ENCODE data around the gene HLA-B.

DNA sequence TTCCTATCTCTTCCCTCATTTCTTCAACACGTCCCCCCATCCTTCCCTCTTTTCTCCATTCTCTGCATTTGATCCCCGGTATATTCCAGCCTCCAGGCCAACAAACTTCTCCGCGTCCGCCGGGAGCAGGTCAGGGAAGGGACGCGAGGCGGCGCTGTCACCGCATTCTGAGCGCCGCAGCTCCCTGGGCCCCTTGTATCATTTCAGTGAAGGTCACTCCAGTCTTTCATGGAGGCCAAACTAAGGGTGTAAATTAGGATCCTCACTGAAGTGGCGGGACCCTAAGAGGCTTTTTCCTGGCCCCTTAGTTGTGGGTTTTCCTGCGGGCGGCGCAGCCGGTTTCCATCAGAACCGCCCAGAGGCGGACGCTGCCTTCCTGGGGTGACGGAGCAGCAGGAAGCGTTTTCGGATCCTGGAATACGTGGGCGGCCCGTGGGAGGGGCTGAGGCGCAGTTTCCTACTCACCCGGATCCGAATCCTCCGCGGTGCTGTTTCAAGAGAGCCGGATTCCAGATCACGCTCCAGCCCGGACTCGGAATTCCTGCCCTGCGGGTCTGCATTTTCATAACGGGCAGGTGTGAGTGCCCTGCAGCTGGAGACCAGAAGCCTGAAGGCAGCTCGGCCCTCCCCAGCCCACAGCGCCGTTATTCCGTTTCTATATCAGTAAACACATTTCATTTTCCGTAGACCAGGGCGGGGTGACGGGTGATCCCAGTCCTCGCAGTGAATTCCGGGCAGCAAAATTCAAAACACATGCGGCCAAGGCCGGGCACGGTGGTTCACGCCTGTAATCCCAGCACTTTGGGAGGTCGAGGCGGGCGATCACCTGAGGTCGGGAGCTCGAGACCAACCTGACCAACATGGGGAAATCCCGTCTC, 42.8 kb upstream of the HLA-B start:
- TF ChIP-seq, protein P1, sequence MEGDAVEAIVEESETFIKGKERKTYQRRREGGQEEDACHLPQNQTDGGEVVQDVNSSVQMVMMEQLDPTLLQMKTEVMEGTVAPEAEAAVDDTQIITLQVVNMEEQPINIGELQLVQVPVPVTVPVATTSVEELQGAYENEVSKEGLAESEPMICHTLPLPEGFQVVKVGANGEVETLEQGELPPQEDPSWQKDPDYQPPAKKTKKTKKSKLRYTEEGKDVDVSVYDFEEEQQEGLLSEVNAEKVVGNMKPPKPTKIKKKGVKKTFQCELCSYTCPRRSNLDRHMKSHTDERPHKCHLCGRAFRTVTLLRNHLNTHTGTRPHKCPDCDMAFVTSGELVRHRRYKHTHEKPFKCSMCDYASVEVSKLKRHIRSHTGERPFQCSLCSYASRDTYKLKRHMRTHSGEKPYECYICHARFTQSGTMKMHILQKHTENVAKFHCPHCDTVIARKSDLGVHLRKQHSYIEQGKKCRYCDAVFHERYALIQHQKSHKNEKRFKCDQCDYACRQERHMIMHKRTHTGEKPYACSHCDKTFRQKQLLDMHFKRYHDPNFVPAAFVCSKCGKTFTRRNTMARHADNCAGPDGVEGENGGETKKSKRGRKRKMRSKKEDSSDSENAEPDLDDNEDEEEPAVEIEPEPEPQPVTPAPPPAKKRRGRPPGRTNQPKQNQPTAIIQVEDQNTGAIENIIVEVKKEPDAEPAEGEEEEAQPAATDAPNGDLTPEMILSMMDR (IDR thresholded peaks at IDR 0.05): peak; percentile 73
- TF ChIP-seq, protein P2, sequence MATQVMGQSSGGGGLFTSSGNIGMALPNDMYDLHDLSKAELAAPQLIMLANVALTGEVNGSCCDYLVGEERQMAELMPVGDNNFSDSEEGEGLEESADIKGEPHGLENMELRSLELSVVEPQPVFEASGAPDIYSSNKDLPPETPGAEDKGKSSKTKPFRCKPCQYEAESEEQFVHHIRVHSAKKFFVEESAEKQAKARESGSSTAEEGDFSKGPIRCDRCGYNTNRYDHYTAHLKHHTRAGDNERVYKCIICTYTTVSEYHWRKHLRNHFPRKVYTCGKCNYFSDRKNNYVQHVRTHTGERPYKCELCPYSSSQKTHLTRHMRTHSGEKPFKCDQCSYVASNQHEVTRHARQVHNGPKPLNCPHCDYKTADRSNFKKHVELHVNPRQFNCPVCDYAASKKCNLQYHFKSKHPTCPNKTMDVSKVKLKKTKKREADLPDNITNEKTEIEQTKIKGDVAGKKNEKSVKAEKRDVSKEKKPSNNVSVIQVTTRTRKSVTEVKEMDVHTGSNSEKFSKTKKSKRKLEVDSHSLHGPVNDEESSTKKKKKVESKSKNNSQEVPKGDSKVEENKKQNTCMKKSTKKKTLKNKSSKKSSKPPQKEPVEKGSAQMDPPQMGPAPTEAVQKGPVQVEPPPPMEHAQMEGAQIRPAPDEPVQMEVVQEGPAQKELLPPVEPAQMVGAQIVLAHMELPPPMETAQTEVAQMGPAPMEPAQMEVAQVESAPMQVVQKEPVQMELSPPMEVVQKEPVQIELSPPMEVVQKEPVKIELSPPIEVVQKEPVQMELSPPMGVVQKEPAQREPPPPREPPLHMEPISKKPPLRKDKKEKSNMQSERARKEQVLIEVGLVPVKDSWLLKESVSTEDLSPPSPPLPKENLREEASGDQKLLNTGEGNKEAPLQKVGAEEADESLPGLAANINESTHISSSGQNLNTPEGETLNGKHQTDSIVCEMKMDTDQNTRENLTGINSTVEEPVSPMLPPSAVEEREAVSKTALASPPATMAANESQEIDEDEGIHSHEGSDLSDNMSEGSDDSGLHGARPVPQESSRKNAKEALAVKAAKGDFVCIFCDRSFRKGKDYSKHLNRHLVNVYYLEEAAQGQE (IDR thresholded peaks at IDR 0.05): no peak
- TF ChIP-seq TP53 (CRISPR knock-in tag; IDR thresholded peaks at IDR 0.05): no peak
- no peak for TF ChIP-seq RARB (CRISPR knock-in tag; IDR thresholded peaks at IDR 0.05)
- TF ChIP-seq EHMT2 (IDR thresholded peaks at IDR 0.05; ENCODE audit: low read depth): no peak
- no peak for TF ChIP-seq EP300 (IDR thresholded peaks at IDR 0.05)
- TF ChIP-seq MAFK (IDR thresholded peaks at IDR 0.05; ENCODE audit: partially characterized antibody): no peak
- TF ChIP-seq, protein P3, sequence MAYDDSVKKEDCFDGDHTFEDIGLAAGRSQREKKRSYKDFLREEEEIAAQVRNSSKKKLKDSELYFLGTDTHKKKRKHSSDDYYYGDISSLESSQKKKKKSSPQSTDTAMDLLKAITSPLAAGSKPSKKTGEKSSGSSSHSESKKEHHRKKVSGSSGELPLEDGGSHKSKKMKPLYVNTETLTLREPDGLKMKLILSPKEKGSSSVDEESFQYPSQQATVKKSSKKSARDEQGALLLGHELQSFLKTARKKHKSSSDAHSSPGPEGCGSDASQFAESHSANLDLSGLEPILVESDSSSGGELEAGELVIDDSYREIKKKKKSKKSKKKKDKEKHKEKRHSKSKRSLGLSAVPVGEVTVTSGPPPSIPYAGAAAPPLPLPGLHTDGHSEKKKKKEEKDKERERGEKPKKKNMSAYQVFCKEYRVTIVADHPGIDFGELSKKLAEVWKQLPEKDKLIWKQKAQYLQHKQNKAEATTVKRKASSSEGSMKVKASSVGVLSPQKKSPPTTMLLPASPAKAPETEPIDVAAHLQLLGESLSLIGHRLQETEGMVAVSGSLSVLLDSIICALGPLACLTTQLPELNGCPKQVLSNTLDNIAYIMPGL (CRISPR knock-in tag; IDR thresholded peaks at IDR 0.05; ENCODE audit: borderline replicate concordance): peak; percentile 78; the same call in 1 of the 2 replicates
- peak; percentile 23; the same call in 1 of the 2 replicates for TF ChIP-seq PHF8 (IDR thresholded peaks at IDR 0.05; ENCODE audit: borderline replicate concordance, low read depth)
- TF ChIP-seq MAZ (IDR thresholded peaks at IDR 0.05; ENCODE audit: borderline replicate concordance, low read depth, low read length): no peak
- TF ChIP-seq, protein P4, sequence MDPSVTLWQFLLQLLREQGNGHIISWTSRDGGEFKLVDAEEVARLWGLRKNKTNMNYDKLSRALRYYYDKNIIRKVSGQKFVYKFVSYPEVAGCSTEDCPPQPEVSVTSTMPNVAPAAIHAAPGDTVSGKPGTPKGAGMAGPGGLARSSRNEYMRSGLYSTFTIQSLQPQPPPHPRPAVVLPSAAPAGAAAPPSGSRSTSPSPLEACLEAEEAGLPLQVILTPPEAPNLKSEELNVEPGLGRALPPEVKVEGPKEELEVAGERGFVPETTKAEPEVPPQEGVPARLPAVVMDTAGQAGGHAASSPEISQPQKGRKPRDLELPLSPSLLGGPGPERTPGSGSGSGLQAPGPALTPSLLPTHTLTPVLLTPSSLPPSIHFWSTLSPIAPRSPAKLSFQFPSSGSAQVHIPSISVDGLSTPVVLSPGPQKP (IDR thresholded peaks at IDR 0.05; ENCODE audit: low read depth, low read length): no peak
- TF ChIP-seq CHD2 (IDR thresholded peaks at IDR 0.05; ENCODE audit: low read length, partially characterized antibody): no peak

Measured in A549 (cell line).